ENCODE data around the gene ULBP2. TPM values are rescaled to one million over a fixed set of nuclear protein-coding genes. Genes with fewer than 3 reads are reported as not detected.
"Not testable (repeated sequence)": the region's sequence is repeated elsewhere in the genome, so short reads cannot be mapped to it uniquely, and the experiment has no call there.

Gene ULBP2
- polyA plus RNA-seq, 4 donors, result 0.33 to 0.92 (median 0.52) TPM

DNA sequence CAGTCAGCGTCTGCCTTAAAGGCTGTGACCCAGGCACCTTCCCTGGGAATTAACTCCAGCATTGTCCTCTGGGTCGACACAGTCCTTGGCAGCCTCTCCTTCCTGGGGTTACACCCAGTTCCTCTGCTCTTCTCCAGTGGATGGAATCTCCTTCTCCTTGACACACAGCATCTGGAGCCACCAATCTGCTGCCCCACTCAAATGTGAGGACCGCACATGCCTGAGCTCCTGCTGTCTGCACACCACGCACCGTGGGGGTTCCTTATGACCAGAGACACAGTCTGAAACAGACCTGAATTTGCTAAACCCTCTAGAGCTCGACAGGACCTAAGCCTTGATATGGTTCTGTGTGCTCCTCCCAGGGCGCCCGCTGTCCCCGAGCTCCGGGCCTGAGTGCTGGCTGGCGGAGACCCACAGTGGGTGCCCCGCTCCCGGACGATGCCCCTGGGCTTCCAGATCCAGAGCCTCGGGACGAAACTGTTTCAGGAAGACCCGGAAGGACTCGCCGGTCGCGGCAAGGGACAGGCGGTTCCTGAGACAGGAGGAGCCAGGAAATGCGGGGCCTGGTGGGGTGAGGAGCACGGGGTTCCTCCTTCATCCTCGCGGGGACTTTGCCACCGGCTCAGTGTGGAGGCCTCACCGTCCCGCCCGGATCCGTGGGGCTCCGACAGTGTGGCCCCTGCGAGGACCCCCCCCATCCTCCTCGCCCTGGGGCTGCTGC, 16.4 kb upstream of the ULBP2 start:
- DNase-seq (ENCODE audit: low read depth in 4 of 4, low spot score in 3 of 4), result no peak

DNA sequence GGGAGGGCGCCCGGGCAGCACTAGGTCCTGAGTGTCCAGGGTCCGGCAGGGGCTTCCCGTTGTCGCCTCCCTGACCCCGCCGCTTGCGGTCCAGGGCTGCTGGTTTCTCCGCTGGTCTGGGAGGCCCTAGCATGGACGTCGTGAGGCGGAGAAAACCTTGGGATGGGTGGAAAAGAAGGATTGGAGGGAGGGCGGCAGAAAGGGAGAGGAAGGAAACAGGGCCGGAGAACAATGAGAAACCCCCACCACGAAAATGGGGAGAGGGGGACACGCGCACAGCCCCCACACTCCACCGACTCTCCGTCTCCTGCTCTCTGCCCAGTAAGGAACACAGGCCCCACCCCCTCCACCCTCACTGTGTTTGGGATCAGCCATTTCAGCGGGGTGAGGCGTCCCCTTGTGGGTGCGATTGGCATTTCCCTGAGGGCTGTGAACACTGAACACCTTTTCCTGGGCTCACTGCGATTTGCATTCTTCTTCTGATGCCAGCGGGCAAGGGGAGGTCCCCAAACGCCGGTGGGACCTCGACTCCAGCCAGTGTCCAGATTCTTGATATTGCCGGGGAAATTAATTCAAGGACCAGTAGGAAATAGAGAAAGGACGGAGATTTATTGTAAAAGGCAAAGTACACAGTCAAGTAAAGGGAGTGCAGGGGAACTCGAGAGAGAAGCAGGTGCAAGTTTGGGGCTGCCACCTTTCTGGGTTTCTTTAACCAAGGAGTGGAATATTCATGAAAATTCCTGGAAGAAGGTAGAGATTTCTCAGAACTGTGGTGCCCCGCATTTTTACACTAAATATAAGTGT, 15.6 kb upstream of the ULBP2 start:
- peak in 3 of 4 donors; percentile 52 to 69 (median 57) for DNase-seq (ENCODE audit: low read depth in 4 of 4, low spot score in 3 of 4)

DNA sequence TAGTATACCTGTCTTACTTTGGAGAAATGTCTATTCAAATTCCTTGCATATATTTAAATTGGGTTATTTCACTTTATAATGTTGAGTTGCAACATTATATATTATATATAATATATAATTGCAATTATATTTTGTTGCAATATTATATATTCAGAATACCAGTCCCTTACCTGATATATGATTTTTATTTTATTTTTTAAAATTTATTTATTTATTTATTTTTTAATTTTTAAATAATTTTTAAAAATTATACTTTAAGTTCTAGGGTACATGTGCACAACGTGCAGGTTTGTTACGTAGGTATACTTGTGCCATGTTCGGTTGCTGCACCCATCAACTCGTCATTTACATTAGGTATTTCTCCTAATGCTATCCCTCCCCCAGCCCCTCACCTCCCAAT, 14.8 kb upstream of the ULBP2 start:
- DNase-seq (ENCODE audit: low read depth in 4 of 4, low spot score in 3 of 4), result not testable (repeated sequence)

DNA sequence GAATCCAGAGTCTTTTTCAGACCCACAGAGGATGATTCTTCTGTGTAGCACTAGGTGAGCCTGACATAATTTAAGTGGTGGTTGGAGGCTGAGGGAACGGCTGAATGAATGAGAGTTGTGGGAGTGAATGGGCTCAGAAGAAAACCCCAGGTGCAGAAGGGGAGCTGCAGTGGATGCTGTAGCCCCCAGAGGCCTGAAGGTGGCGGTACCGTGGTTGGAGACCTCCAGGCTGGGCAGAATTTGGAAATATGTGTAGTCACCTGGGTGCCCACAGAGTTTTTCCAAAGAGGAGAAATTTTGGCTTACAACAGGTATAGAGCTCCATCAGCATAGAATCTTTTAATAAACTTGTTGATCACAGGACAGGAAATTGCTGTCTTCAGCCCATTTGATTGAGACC, 12.4 kb upstream of the ULBP2 start:
- DNase-seq (ENCODE audit: low read depth in 4 of 4, low spot score in 3 of 4), result no peak

DNA sequence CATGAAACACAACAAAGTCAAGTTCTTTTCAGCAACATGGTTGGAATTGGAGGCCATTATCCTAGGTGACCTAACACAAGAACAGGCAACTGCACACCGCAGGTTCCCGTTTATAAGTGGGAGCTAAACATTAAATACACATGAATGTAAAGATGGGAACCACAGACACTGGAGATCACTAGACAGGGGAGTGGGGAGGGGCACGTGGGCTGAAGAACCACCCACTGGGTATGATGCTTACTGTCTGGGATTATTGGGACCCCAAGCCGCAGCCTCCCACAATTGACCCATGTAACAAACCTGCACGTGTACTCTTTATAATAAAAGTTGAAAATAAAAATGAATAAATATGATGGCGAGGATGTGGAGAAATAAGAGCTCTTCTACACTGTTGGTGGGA, 10.3 kb upstream of the ULBP2 start:
- no peak for DNase-seq (ENCODE audit: low read depth in 4 of 4, low spot score in 3 of 4)

DNA sequence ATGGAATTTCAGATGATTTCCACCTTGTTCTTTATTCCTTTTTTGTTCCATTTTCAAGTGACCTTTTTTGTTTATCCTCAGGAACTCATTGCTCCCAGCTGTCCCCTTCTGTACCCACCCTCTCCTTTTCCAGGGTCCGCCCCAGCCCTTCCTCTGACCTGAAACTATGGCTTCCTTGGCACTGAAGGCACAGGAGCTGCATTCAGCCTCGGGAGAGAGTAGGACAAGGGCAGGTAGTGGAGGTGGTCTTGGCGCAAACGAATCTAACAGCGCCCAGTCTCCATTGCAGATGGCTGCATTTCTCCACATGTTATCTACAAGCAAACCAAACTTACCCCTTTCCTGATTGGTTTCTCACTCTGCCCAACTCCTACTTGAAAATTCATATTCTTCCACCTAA, 8.8 kb upstream of the ULBP2 start:
- no peak for DNase-seq (ENCODE audit: low read depth in 4 of 4, low spot score in 3 of 4)

DNA sequence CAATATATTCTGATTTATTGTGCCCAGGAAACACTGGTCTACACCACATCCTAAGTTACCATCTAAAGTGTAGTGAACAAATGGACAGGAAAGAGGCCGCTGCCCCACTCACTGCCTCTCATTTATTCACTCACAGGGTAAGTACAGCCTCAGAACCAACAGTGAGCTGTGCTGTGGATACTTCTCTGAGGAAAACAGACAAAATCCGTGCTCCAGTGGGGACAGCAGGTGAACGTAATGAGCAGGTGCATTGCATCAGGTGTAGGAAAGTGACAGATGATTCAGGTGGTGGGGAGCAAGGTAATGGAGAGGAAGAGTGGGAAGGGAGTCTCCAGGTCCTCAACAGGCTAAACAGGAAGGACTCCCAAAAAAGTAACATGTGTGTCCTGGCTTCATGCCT, 8.4 kb upstream of the ULBP2 start:
- DNase-seq (ENCODE audit: low read depth in 4 of 4, low spot score in 3 of 4), result no peak

DNA sequence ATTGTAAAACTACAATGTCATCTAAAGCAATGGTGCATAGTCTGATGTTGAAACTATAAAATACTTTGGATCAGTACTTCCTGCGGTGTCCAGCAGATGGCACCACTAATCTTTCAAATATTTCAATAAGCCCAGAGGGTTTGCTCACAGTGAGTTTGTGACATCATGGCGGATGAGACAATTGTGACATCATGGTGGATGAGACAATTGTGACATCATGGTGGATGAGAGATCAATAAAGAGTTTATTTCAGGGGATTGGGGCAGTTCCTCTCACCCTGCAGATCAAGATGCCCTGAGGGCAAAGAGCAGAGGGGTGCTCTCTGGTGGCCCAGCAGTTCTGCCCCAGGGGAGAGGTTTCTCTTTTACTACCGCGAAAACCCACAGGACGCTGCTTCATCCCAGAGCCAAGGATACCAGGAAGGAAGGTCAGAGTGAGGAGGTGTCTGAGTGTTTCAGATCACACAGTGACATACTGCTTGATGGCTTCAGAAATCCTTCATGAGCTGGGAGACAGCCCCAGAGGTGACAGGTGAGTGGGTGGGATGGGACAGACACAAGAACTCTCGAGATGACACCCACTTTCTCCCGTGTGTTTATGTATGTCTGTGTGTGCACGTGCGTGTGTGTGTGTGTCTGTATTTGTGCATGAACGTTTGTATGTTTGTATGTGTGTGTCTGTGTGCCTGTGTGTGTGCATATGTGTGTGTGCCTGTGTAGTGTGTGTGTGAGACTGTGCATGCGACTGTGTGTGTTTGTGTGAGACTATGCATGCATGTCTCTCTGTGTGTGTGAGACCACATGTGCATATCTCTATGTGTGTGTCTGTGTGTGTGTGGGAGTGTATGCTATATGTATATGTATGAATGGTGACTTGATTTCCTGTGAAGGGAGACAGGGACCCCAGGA, 7.3 kb upstream of the ULBP2 start:
- peak in 1 of 4 donors; percentile 62 for DNase-seq (ENCODE audit: low read depth in 4 of 4, low spot score in 3 of 4)

DNA sequence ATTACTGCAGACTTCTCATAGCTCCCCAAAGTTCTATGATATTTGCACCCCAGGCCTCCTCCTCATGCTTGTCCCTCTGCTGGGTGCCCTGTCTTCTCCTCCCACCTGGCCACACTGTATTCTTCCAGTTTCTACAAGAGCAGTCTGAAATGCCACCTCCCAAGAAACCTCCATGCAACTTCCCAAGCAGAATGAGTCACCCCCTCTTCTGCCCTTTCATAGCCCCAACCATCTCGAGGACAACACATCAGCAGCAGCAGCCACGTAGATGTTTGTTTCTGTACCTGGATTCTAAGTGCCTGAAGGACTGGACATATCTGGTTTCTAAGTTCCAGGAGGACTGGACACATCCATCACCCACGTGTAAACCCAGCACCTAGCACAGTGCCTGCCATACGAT, 6.6 kb upstream of the ULBP2 start:
- no peak for DNase-seq (ENCODE audit: low read depth in 4 of 4, low spot score in 3 of 4)

DNA sequence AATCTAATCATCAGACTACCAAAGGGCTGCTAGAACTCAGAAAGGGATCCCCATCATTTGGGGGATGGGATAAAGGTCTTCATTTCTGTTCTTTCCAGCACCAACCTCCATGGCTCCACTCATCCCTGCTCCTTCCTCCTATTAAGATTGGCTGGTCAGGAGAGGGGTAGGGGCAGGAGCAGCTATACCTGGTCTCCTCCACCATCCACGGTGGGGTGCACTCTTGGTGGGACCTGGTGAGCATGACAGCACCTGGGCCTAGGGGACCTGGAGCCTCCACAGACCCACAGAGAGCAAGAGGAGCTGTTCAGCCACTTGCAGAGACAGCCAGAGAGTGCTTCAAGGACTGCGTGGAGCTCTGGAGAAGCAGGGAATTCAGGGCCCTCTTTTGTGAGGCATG, 6.1 kb upstream of the ULBP2 start:
- DNase-seq (ENCODE audit: low read depth in 4 of 4, low spot score in 3 of 4), result no peak

DNA sequence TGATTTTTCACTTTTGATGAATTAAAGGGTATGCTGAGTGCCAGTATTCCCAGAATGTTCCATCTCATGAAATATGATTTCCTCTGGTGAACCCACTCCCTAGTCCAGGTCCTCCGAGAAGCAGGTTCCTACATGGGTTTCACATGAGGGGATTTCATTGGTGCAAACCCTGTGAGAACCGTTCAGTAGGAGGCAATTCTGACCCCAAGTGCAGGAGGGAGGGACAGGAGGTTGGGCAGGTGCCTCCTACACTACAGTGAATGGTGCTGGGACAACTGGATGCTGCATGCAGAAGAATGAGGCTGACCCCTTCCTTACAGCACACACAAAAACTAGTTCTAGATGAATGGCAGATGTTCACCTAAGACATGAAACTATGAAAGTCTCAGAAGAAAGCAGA, 5.1 kb upstream of the ULBP2 start:
- no peak for DNase-seq (ENCODE audit: low read depth in 4 of 4, low spot score in 3 of 4)

DNA sequence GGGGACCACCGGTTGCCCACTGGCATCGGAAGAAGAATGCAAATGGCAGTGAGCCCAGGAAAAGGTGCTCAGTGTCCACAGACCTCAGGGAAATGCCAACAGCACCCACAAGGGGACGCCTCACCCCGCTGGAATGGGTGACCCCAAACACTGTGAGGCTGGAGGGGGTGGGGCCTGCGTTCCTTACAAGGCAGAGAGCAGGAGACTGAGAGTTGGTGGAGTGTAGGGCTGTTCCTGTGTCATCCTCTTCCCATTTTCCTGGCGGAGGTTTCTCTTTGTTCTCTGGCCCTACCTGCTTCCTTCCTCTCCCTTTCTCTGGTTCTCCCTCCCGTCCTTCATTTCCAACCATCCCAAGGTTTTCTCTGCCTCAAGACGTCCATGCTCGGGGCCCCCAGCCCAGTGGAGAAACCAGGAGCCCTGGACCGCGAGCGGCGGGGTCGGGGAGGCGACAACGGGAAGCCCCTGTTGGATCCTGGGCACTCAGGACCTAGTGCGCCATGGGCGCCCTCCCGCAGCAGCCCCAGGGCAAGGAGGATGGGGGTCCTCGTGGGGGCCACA, 3.7 kb upstream of the ULBP2 start:
- DNase-seq (ENCODE audit: low read depth in 4 of 4, low spot score in 3 of 4), result not testable (repeated sequence)

DNA sequence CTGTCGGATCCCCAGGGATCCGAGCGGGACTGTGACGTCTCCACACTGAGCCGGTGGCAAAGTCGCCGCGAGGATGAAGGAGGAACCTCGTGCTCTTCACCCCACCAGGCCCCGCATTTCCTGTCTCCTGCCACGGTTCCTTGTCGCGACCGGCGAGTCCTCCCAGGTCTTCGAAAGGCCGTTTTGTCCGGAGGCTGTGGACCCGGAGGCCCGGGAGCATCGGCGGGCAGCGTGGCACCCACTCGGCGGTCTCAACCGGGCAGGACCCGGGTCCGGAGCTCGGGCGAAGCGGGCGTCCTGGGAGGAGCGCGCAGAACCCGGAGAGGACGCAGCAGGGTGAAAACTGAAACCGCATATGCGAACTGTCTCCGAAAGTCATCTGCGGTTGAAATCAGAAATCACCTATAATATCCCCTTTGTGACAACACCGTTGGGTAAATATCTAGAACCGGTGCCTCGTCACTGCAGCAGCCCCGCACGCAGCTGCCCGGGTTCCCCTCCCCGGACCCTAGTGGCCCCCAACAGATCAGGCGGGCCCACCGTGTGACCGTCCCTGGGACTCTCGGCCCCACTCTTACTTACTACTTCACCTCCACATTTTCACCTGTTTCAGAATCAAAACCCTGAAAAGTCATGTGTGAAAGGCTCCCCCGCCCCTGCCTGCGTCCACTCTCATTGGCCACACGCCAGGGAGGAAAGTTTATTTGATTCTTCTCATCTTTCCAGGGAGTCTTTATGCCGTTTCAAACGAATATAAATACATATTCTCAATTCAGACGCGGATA, 3.1 kb upstream of the ULBP2 start:
- no peak for DNase-seq (ENCODE audit: low read depth in 4 of 4, low spot score in 3 of 4)

DNA sequence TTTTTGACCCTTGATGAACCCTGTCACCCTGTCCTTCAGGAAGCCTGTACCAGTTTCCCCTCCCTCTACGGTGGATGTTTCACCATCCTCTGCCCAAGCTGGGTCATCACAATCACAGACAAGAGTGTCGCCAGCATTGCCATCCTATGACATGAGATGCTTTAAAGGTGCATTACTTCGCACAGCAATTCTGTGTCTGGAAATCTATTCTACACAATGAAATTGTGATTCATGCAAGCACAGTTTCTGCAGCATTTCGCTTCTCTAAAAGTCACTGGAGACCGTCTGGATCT, 2.5 kb upstream of the ULBP2 start:
- DNase-seq (ENCODE audit: low read depth in 4 of 4, low spot score in 3 of 4), result no peak

DNA sequence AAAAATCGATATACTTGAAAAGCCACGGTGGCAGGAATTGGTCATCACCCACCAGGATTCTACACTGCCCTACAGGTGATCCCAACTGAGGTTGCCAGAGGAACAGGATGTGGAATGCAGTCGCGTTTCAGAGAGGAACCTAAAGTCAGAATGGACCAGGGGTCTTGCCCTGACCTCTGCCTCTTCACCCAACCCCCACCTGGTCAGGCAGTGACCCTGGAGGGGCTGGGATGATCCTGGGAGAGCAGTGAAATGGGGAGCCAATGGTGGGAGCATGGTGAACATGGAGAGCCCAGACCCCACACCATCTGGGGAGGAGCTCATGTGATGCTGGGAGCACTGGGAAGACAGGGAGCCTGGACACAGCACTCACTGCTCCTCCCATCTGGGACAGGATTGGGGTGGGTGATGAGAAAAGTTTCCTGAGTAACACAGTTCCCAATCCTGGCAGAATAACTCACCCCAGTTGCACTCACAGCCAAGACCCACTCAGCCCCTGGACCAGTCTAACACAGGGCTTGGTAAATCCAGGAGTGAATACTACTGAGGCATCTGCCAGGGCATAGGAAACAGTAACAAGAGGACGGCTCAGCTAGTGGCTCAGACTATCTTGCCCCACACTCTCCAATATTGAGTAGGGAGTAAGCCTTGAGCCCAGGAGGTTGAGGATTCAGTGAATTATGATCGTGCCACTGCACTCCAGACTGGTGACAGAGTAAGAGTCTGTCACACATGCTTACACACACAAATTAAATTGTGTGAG, 1.7 kb upstream of the ULBP2 start:
- no peak for DNase-seq (ENCODE audit: low read depth in 4 of 4, low spot score in 3 of 4)

DNA sequence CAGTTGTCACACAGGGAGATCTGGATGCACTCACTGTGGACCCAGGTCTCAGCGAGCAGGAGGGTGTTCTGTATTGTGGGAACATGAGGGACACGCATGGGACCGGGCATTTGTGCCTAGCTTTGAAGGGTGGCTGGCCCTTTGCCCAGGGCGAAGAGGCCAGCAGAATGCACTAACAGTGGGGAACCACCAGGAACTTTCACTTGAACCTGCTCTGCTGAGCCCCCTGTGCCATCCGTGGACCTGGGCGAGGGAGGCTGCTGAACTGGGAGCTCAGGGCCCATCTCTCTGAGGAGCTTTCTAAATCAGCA, 1.2 kb upstream of the ULBP2 start:
- no peak for DNase-seq (ENCODE audit: low read depth in 4 of 4, low spot score in 3 of 4)

DNA sequence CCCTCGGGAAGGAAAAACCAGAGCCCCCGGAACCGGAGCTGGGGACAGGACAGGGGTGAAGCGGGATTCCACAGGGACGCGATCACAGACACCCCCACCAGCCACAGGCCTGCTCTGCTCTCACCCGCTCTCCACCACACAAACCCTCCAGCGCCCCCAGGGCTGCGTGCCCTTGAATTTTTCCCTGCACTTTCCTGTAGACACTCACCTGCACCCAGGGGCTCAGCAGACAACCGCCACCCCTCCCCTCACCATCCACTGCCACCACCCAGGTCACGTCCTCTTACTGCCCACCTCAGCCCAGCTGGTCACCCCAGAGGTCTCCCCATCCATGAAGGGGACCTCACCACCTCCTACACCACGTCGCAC, 631 bp downstream of the ULBP2 start:
- no peak for DNase-seq (ENCODE audit: low read depth in 4 of 4, low spot score in 3 of 4)

DNA sequence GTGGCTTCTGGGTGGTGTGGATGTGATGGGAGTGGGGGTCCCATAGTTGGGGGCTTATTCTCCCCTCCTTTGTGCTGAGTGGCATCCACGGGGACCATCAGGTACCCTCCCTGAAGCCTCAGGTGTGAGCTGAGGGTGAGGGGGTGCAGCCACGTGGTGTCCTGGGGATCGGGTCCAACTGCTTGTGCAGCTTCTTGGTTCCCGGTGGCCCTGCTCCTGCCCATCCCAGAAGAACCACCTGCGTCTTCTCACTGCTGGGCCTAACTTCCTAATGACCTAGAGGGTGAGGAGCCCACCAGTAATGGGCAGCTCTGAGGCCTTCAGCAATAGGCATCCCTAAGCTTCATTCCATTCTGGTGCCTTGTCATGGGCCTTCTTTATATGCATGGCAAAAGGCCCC, 1.5 kb downstream of the ULBP2 start:
- not testable (repeated sequence) for DNase-seq (ENCODE audit: low read depth in 4 of 4, low spot score in 3 of 4)

DNA sequence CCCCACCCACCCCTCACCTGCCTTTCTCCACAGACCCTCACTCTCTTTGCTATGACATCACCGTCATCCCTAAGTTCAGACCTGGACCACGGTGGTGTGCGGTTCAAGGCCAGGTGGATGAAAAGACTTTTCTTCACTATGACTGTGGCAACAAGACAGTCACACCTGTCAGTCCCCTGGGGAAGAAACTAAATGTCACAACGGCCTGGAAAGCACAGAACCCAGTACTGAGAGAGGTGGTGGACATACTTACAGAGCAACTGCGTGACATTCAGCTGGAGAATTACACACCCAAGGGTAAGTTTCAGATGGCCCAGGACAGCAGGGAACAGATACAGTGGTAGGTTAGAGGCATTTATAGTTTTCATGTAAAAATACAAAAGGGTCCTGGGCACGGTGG, 3.5 kb downstream of the ULBP2 start:
- not testable (repeated sequence) for DNase-seq (ENCODE audit: low read depth in 4 of 4, low spot score in 3 of 4)

DNA sequence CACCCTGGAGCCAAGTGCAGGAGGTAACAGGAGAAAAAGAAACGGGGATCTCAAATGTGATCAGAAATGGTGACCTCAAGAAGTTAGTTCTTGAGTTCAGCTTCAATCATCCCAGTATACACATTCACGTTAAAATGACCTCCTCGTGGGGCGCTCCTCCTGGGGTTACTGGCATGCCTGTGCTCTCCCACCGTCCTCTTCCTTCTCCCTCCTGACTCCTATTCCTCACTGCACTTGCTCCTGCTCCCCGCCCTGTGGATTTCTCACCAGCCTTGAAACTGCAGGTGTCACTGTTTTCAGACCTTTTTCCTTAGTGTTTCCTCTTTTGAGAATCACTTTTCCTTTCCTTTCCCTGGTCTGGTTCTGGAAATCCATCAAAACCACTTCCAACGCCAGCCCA, 4.8 kb downstream of the ULBP2 start:
- not testable (repeated sequence) for DNase-seq (ENCODE audit: low read depth in 4 of 4, low spot score in 3 of 4)
